ENCODE results near the gene IDI1. TPM values are rescaled to one million over a fixed set of nuclear protein-coding genes. Genes with fewer than 3 reads are reported as not detected.

Gene IDI1
- polyA plus RNA-seq, 1 donor, result 41.7 TPM

DNA sequence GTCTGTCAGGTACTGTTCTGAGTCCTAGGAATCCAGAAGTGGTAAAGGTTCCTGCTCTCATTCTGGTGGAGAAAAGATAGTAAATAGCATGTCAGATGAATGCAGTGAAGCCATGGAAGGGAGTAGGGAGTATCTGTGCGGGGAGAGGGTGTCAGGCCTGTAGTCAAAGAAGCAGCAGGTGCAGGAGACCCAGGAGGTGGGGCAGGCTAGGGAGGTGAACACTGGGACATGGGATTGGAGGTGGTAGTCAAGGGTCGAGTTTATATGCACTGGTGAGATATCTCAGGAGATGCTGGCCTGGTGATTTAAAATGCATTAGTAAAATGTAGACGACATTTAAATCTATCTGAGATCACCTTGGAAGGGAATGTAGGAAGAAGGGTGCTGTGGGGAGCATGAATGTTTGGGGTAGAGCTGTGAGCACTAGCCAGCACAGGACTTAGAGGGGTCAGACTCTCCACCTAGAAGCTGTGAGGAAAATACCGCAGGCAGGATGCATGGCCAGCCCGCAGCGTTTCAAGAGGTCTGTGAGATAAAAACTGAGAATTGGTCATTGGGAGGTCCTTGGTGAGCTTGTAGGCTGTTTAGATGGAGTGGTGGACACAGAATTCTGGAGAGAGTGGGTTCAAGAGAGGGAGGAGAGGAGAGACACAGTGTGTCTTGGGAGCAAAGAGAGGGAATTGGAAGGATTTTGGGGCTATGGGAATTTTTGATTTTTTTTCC lies 53.9 kb downstream of the IDI1 start:
- DNase-seq (ENCODE audit: low read depth), result no peak

DNA sequence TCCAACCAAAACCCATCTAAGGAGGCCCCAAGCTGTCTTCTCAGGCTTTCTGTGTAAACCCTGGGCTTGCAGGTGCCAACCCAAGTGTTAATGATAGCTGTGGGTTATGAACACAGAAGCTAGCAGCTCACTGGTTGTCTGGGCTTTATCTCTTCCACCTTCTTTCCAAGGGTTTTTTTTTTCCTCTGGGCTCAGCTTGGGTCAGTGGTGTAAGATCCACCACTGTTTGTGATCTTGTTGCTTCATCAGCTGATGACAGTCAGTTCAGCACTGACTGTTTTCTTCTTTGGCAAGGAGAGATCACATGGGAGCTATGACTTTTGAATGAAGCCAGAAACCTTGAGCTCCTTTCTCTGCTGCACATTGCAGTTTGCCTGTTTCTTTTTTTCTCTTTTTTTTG lies 56.0 kb downstream of the IDI1 start:
- DNase-seq (ENCODE audit: low read depth), result no peak

DNA sequence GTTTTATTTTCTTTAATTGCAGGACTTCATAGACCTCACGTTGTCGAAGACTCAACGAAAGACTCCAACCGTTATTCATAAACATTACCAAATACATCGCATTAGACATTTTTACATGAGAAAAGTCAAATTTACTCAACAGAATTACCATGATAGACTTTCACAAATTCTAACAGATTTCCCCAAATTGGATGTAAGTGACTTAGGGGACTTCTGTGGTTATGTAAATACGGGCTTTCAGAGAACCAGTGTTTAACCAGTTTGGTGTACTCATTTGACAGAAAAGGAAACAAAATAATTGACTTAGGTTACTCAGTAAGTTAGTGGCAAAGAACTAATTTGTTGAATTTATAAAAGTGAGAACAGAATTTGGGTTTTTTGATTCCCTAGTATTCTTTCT lies 56.5 kb downstream of the IDI1 start:
- DNase-seq (ENCODE audit: low read depth), result no peak

DNA sequence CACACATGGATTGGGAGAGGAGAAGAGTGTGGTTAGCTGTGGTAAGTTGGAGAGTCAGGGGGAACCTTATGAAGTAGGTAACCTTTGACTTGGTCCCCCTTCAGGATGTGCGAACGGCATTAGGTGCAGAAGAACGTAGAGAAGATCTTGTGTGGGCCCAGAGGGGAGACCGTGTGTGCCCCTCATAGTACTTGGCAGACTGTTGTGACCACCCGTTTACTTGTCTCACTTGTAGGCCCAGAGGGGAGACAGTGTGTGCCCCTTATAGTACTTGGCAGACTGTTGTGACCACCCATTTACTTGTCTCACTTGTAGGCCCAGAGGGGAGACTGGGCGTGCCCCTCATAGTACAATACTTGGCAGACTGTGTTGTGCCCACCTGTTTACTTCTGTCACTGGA lies 58.1 kb downstream of the IDI1 start:
- no peak for DNase-seq (ENCODE audit: low read depth)

Other genes starting within 250 kb of the IDI1 start
- 83.3 TPM for gene LARP4B, start 117.4 kb downstream of the IDI1 start, polyA plus RNA-seq (ENCODE audit: insufficient read length)
- 49.3 TPM for gene GTPBP4, start 60.7 kb downstream of the IDI1 start, polyA plus RNA-seq (ENCODE audit: insufficient read length)
- 0.14 TPM for gene IDI2, start 23.3 kb downstream of the IDI1 start, polyA plus RNA-seq (ENCODE audit: insufficient read length)
- 10.9 TPM for gene WDR37, start 7.3 kb upstream of the IDI1 start, polyA plus RNA-seq (ENCODE audit: insufficient read length)